Activated naive CD4-positive, alpha-beta T cell treated with anti-CD3 and anti-CD28 coated beads, Interleukin-2, amount 50 U/mL, for 24 hours (primary cell): ENCODE measurements around the gene HADH.

Experiments used
- H3K27ac Mint-ChIP-seq: one replicate; pipeline ENCODE4 v1.8.0; 2021; ENCODE audit warnings: mild to moderate bottlenecking, mixed read lengths
- H3K27me3 Mint-ChIP-seq: one replicate; pipeline ENCODE4 v1.8.0; 2021; ENCODE audit warnings: mixed read lengths
- H3K36me3 Mint-ChIP-seq: one replicate; pipeline ENCODE4 v1.8.0; 2021; ENCODE audit warnings: mixed read lengths
- H3K4me1 Mint-ChIP-seq: one replicate; pipeline ENCODE4 v1.8.0; 2021; ENCODE audit warnings: mixed read lengths
- H3K4me3 Mint-ChIP-seq: one replicate; pipeline ENCODE4 v1.8.0; 2021; ENCODE audit warnings: mild to moderate bottlenecking, mixed read lengths
- H3K9me3 Mint-ChIP-seq: one replicate; pipeline ENCODE4 v1.8.0; 2021; ENCODE audit warnings: mixed read lengths

Gene HADH

DNA sequence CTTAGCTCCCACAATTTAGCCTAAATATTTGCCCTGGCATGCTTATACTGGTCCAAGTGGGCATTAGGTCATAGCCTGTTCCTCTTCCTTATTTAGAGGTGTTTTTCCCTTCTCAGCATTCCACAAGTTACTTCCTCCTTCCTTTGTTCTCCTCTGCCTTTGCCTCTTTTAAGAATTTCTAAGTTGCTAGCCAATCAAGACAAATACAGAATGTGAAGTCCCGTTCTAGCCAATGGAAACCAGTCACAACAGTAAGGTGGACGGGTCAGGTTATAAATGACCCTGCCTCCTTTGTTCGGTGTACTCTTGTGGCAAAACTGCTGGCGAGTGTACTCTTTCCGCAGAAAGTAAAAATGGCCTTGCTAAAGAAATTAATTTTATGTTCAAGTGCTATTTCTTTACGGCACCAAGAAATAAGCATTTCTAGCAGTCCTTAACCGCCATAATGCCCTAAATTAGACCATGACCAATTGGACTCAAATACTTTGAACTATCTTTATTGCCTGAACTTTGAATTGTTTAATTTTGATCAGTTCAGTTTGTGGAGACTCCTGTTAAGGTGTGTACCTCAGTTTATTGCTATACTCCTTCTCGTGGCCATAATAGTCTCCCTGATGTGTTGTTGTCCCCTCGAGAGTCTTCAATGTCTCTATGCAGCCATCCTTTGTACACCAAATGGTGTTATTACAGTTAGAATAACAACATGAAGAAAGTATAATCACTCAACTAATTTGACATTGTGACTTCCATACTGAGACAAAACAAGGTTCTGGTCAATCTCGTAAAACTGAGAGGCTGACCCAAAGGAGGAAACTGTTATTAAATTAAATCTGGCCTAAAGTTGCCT lies 1.6 kb upstream of the HADH start:
- Mint-ChIP-seq H3K27ac (peak overlapping the region; percentile 5), H3K27me3 (no peaks in the 10 kb centered on the region), H3K4me3 (no peak overlapping the region), H3K36me3 (no peaks in the 10 kb centered on the region), H3K9me3 (no peaks in the 10 kb centered on the region), H3K4me1 (peaks cover 71% of the 10 kb centered on the region)

DNA sequence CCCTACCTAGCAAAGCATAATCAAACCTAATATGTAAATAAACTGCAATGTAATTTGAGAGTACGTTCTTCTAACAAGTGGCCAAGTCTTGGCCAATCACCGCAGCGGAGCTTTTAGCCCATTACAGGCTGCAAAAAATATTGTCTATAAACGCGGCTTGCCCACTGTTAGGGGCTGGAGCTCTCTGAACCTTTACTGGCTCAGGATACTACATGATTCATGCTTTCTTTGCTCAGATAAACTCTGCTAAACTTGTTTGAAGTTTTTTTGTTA lies 990 bp upstream of the HADH start:
- Mint-ChIP-seq H3K9me3 (no peaks in the 10 kb centered on the region), H3K4me3 (no peak overlapping the region), H3K36me3 (no peaks in the 10 kb centered on the region), H3K4me1 (peaks cover 74% of the 10 kb centered on the region), H3K27ac (no peak overlapping the region), H3K27me3 (no peaks in the 10 kb centered on the region)

DNA sequence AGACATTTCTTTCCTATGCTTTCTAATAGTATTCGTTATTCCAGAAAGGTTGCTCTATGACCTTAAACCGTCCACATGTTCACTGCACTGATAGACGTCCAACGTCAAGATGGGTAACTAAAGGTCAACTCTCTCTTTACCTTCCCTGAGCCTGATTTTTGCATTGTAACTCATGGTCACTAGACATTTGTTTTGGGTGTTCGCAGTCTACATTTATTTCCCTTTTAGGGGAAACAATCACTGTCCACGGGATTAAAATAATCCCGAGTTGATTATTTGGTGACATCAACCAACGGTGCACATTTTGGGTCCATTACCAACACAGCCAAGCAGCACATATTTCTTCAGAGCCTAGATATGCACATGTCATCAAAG lies 540 bp upstream of the HADH start:
- Mint-ChIP-seq H3K36me3 (no peaks in the 10 kb centered on the region), H3K9me3 (no peaks in the 10 kb centered on the region), H3K27me3 (no peaks in the 10 kb centered on the region), H3K4me1 (peaks cover 78% of the 10 kb centered on the region), H3K27ac (peak overlapping the region; percentile 92), H3K4me3 (peak overlapping the region; percentile 92)

DNA sequence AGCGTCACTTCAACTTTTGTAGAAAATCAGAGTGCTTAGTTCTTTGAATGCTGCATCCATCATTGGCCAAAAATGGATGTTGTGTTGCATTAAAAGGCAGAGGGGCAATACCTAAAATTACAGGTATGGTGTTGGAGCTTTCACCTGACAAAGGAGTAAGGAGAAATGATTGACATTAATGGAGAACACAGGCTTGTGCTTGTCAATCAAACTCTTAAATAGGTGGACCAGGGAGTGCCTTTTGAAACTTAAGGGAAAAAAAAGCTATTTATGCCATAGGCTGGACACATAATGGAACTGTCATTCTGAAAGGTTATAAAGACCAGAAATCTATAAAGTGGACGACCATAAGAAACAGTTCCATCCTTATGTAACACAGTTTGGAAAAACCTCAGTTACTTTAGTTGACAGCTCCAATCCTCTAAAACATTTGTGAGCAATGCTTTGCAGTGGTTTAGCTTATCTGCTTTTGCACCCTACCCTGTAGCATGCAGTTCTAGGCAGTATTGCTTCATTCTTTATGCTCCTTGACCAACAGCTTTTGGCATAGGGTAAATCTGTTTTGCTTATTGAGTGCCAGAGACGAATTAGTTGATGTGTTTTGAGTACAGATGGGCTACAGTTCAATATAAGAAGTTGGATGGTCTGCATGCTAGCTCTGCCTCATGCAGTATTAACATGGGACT lies 2.4 kb downstream of the HADH start:
- peaks cover 79% of the 10 kb centered on the region for H3K4me1 Mint-ChIP-seq
- peaks cover 7% of the 10 kb centered on the region for H3K36me3 Mint-ChIP-seq
- H3K27me3 Mint-ChIP-seq: no peaks in the 10 kb centered on the region
- H3K9me3 Mint-ChIP-seq: no peaks in the 10 kb centered on the region
- H3K27ac Mint-ChIP-seq: no peak overlapping the region
- peak overlapping the region; percentile 92 for H3K4me3 Mint-ChIP-seq

DNA sequence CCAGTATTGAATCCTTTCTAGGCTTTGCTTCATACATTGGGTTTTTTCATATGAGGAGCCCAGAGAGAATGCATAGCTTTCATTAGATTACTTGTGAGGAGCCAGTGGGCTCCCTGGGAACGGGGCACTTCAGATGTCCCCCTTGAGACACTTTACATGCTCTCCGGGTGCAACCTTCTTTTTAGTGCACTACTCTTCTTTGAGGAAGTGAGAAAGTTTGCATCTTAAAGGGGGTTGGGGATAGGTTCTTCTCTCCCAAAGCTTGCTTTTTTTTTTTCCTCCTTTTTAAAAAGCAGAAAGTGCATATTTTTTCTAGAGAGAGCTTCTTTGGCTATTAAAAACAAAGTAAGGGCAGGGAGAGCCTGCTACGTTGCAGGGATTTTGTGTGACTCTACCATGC lies 4.3 kb downstream of the HADH start:
- no peaks in the 10 kb centered on the region for H3K27me3 Mint-ChIP-seq
- H3K4me1 Mint-ChIP-seq: peaks cover 72% of the 10 kb centered on the region
- H3K4me3 Mint-ChIP-seq: no peak overlapping the region
- peaks cover 9% of the 10 kb centered on the region for H3K36me3 Mint-ChIP-seq
- no peaks in the 10 kb centered on the region for H3K9me3 Mint-ChIP-seq
- no peak overlapping the region for H3K27ac Mint-ChIP-seq

DNA sequence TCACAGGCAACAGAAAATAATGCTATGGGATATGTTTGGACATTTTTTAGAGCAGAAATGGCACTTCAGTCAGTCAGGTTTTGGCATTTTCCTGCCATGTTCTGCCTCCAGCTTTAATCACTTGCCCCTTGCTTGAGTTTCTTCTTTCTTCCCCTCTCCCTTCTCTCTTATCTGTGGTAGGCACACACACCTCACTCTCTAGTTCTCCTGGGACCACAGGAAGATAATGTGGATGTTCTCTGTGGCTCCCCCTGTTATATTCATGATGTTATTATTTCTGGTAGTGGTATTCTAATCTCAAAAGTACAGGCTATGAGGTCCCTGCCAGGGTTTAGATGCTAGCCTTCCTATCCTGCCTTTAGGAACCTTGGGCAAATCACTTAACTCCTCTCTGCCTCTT lies 5.2 kb downstream of the HADH start:
- Mint-ChIP-seq H3K27me3 (no peaks in the 10 kb centered on the region), H3K36me3 (peaks cover 15% of the 10 kb centered on the region), H3K27ac (peak overlapping the region; percentile 13), H3K4me3 (no peak overlapping the region), H3K9me3 (no peaks in the 10 kb centered on the region), H3K4me1 (peaks cover 72% of the 10 kb centered on the region)

DNA sequence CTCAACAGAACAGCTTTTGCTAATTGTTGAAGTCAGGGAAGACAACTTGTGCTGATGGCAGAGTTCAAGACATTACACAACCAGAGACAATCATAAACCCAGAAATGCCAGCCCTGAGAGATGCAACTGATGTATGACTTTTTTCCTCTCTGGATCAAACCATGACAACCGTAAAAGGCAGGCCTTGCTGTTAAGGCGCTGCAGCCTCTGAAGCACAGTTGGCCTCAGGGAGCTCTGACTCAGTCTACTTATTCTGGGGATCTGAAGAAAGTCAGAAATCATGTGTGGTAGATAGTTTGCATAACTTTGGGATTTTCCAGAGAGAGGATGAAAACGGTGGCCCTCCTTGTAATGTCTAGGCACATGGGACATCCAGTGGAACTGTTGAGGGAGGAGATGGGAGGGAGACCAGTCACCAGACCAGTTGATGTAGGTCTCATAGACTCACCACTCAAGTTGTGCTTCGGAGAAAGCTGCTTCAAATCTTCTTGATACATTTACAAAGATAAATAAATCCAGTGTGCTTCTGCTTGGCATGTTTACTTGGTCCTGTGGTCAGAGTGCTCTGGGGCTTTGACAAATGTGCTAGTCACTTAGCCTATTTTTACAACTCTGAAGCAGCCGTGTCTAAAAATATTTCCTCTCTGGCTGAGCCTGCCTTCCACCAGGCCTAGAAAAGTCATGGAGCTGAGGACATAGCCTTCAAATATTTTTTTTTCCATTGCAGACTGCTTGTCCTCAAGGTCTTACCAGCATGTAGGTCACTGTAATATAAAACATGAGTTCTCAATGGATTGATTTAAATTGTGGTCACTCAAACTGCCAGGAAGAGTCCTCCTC lies 7.5 kb downstream of the HADH start:
- Mint-ChIP-seq H3K4me1 (peaks cover 68% of the 10 kb centered on the region), H3K4me3 (no peak overlapping the region), H3K36me3 (peaks cover 23% of the 10 kb centered on the region), H3K27ac (no peak overlapping the region), H3K27me3 (no peaks in the 10 kb centered on the region), H3K9me3 (no peaks in the 10 kb centered on the region)

DNA sequence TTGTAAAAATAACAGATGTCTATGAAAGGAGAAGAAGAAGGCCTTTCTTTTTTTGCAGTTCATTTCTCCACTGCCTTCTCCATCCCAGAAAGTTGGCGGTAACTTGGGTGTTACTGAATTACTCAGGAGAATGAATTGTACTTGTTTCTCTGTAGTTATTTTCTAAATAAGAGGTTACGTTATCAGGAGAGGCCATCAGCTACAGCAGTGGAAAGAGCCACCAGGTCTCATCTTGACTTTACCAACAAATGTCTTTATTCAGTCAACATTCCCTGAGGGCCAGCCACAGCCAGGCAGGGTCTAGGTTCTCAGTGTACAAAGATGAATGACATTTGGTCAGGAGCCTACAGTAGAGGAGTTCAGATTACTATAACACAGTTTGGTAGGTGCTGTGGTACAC lies 8.1 kb downstream of the HADH start:
- Mint-ChIP-seq H3K9me3 (no peaks in the 10 kb centered on the region), H3K36me3 (peaks cover 23% of the 10 kb centered on the region), H3K4me1 (peaks cover 69% of the 10 kb centered on the region), H3K27me3 (no peaks in the 10 kb centered on the region), H3K27ac (no peak overlapping the region), H3K4me3 (no peak overlapping the region)

DNA sequence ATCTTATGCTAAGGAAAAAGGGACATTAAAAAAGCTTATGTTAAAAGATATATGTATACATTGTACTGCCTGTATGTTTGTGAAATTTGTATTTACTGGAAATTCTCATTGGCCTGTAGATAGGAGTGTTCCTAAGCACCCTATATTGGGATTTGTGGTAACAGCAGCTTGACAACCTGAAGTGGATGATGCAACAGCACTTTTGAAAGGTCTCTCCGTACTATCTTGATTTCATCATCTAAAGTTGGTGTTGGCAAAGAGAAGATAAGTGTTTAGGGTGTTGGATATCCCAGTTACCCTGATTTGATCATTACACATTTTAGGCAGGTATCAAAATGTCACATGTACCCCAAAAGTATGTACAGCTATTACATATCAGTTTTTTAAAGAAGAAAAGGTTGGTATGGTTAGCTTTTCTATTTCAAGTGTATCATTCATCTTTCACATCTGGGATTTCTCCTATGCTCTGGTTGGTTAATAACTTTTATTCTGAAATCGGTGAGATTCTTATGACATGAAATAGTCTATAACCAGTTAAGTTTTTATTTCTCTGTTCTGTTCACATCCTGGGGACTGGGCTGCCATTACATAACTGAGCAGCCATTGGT lies 10.3 kb downstream of the HADH start:
- Mint-ChIP-seq H3K9me3 (no peaks in the 10 kb centered on the region), H3K36me3 (peaks cover 23% of the 10 kb centered on the region), H3K27me3 (no peaks in the 10 kb centered on the region), H3K27ac (peak overlapping the region; percentile 13), H3K4me1 (peaks cover 68% of the 10 kb centered on the region), H3K4me3 (no peak overlapping the region)

DNA sequence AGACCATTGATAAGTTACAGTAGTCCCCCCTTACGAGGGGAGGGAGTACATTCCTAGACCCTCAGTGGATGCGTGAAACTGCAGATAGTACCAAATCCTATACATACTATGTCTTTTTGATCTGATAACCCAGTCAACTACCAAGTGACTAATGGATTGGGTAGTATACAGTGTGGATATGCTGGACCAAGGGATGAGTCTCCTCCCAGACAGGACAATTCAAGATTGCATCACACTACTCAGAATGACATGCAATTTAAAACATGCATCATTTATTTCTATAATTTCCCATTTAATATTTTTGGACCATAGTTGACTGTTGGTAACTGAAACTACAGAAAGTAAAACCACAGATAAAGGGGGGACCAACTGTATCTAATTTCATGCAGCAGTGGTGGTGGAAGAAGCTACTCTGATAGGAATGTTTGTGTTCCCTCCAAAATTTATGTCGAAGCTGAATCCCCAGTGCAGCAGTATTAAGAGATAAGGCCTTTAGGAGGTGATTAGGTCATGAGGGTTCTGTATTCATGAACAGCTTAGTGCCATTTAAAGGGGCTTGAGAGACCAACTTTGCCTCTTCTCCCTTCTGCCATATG lies 11.9 kb downstream of the HADH start:
- Mint-ChIP-seq H3K4me3 (no peak overlapping the region), H3K9me3 (no peaks in the 10 kb centered on the region), H3K27me3 (no peaks in the 10 kb centered on the region), H3K27ac (no peak overlapping the region), H3K4me1 (peaks cover 64% of the 10 kb centered on the region), H3K36me3 (peaks cover 18% of the 10 kb centered on the region)

DNA sequence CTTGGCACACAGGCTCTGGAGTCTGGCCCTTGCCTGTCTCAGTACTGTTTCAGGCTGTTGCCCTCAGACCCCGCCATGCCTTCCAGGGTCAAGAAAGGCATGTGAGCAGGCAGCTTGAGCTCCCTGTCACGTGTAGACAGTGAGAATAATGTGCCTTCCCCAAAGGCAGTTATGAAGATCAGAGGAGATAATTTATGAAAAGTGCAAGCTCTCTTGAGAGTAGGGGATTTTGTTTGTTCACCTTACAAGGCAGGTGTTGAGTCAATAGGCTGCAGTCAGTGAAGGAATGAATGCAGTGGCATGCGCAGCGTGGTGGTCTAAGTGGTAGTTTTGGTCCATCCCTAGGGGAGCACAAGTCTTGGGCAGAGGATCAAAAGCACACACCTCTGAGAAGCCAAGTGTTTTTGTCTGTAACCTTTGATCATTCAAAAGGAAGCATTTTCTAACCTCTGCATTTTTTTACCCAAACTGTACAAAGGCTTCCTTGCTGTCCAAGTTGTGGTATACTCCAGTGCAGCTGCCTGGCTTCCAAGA lies 14.4 kb downstream of the HADH start:
- Mint-ChIP-seq H3K36me3 (peaks cover 16% of the 10 kb centered on the region), H3K4me3 (no peak overlapping the region), H3K27ac (peak overlapping the region; percentile 47), H3K9me3 (no peaks in the 10 kb centered on the region), H3K4me1 (peaks cover 61% of the 10 kb centered on the region), H3K27me3 (no peaks in the 10 kb centered on the region)

DNA sequence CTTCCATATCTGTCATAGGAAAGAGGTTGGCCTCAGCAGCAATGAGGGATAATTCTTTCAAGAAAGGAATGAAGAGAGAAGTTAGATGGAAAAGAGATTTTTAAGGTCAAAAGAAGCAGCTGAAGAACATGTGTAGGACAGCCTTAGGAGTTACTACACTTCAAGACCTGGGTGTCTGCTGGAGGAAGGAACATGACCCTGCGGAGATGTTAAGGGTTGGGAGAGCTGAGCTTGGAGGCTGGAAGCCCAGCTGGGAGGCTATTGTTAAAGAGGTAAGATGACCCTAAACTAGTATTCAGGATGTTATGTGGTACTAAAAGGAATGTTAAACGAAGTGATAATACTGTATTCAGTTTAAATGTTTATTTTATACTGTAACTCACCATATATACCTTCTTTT lies 15.0 kb downstream of the HADH start:
- Mint-ChIP-seq H3K27me3 (no peaks in the 10 kb centered on the region), H3K4me3 (no peak overlapping the region), H3K9me3 (no peaks in the 10 kb centered on the region), H3K36me3 (peaks cover 14% of the 10 kb centered on the region), H3K4me1 (peaks cover 60% of the 10 kb centered on the region), H3K27ac (no peak overlapping the region)

DNA sequence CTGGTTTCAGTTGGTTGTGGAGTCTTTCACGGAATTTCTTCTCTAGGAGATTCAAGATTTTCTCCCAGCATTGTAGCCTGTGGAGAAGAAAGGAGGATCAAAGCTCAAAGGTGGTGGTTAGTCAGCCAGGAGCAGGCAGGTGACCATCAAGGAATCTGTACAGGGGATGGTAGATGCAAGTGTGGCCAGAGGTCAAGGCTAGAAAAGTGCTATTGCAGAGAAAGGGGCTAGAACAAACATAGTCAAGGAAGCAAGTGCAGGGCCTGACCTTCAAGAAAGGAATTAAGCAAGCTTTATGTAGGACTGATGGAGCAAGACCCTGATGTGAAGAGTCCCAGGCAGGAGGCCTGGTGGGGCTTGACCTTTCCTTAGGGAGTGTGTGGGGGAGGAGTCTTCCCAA lies 16.1 kb downstream of the HADH start:
- Mint-ChIP-seq H3K4me1 (peaks cover 49% of the 10 kb centered on the region), H3K27ac (no peak overlapping the region), H3K9me3 (no peaks in the 10 kb centered on the region), H3K27me3 (no peaks in the 10 kb centered on the region), H3K4me3 (no peak overlapping the region), H3K36me3 (peaks cover 10% of the 10 kb centered on the region)

DNA sequence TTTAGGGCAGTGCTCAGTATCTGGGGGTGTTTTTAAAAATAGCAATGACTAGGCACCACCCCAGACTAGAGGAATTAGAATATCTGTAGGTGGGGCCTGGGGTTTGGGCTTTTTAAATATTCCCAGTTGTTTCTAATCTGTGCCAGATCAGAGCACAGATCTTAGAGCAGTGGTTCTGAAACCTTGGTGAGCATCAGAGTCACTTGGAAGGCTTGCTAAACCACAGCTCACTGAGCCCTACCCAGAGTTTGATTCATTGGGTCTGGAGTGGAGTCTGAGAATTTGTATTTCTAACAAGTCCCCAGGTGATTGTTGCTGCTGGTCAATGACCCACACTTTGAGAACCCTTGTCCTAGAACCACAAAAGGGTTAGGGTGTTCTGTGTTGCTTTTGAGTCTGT lies 16.7 kb downstream of the HADH start:
- Mint-ChIP-seq H3K4me1 (peaks cover 45% of the 10 kb centered on the region), H3K9me3 (no peaks in the 10 kb centered on the region), H3K27ac (no peak overlapping the region), H3K36me3 (peaks cover 12% of the 10 kb centered on the region), H3K4me3 (no peak overlapping the region), H3K27me3 (no peaks in the 10 kb centered on the region)

DNA sequence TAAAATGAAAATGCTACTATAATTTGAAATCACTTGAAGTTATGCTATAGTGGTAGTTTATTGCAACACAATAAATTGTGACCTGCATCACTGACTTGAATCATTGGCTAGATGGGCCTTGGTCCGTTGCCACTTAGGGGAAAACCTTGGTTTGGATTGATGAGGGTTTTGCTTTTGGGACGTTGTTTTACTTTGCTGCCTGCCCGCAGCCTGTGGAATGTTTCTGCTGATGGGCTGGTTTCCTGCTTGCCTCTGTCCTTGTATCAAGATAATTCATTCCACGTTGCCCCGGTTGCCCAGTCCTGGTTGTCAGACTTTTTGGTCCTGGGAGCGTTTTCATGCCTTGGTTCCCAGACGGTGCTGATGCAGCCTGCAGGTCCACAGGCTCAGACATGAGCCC lies 18.3 kb downstream of the HADH start:
- Mint-ChIP-seq H3K4me3 (no peak overlapping the region), H3K9me3 (no peaks in the 10 kb centered on the region), H3K4me1 (peaks cover 36% of the 10 kb centered on the region), H3K36me3 (peaks cover 15% of the 10 kb centered on the region), H3K27me3 (no peaks in the 10 kb centered on the region), H3K27ac (no peak overlapping the region)
